ENCODE results near the gene DBNDD1.
"Not testable (repeated sequence)": the region's sequence is repeated elsewhere in the genome, so short reads cannot be mapped to it uniquely, and the experiment has no call there.

Gene DBNDD1, protein sequence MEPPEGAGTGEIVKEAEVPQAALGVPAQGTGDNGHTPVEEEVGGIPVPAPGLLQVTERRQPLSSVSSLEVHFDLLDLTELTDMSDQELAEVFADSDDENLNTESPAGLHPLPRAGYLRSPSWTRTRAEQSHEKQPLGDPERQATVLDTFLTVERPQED

DNA sequence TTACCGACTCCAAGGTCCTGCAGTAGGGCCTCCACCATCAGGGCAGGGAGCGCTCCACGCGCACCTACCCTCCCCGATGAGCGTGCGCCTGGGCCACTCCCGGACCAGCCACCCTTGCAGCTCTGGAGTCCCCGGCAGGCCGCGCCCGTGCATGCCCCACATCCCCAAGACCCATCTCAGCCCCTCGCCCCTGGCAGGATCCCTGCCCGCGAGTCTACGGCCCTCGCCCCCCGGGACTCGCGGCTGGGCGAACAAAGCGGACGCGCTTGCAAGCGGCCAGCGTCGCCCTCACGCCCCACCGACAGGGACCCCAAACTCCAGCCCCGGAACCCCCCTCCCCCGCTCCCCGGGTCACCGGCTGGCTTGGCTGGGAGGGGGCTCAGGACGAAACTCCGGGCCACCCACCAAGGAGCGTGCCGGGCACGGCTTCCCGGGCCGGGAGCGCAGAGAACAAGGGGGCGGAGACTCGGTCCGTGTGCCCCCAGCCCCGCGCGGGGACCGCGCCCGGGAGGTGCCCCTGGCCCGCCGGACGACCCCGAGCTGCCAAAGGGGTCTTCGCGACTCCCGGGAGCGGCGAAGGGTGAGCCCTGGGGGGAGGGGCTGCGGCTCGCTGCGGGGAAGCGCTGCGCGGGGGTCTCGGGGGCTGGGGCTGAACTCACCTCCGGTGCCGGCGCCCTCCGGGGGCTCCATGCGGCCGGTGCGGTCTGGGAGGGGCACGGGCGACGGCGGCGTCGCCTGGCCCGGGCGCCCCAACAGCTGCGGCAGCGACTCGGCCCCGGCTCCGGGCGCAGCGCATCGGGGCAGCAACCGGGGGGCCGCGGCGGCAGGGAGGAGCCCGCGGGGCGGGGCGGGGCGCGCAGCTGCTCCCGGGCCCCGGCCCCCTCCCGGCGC lies at the start of gene DBNDD1:
Gene DBNDD1 (minus strand): TSS at position 805 of the 891 bp plus-strand sequence. CDS start 115 bp downstream, at position 690.
- no peak for DNase-seq (ENCODE audit: low spot score)

GRCh38 chr16:90061437-90061836 lies 42.2 kb upstream of the DBNDD1 start:
- no peak for DNase-seq (ENCODE audit: low spot score)

GRCh38 chr16:90057738-90058173 lies 38.5 kb upstream of the DBNDD1 start:
- DNase-seq (ENCODE audit: low spot score), result no peak

DNA sequence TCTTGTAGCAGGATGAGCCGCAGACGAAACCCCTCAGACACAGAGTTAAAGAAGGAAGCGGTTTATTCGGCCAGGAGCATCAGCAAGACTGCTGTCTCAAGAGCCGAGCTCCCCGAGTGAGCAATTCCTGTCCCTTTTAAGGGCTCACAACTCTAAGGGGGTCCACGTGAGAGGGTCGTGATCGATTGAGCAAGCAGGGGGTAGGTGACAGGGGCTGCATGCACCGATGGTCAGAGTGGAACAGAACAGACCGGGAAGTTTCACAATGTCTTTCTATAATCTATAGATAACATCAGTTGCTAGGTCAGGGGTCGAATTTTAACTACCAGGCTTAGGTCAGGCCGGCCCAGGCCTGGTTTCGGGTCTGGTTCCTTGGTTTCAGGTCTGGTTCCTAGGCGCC lies 37.3 kb upstream of the DBNDD1 start:
- not testable (repeated sequence) for DNase-seq (ENCODE audit: low spot score)

DNA sequence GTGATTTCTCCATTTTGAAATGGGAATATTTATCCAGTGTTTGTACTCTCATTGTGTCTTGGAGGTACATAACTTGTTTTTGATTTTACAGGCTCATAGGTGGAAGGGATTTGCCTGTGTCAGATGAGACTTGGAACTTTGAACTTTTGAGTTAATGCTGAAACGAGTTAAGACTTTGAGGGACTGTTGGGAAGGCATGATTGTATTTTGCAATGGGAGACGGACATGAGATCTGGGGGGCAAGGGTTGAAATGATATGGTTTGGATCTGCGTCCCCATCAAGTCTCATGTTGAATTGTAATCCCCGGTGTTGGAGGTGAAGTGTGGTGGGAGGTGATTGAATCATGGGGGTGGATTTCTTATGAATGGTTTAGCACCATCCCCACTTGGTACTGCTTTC lies 36.1 kb upstream of the DBNDD1 start:
- no peak for DNase-seq (ENCODE audit: low spot score)

DNA sequence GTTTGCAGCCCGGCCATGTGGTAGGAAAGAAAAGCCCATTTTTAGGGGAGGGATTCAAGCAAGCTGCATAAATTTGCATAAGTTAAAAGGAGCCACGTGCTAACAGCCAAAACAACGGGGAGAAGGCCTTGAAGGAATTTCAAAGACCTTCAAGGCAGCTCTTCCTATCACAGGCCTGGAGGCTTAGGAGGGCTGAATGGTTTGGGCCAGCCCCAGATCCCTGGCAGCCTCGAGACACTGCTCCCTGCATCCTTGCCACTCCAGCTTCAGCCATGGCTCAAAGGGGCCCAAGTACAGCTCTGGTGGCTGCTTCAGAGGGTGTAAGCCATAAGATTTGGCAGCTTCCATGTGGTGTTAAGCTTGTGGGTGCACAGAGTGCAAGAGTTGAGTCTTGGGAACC lies 35.3 kb upstream of the DBNDD1 start:
- no peak for DNase-seq (ENCODE audit: low spot score)

- DNase-seq (ENCODE audit: low spot score), result no peak
Measured at GRCh38 chr16:90053902-90054500, 34.7 kb upstream of the DBNDD1 start.

- DNase-seq (ENCODE audit: low spot score), result no peak
Measured at GRCh38 chr16:90050969-90051368, 31.7 kb upstream of the DBNDD1 start.

DNA sequence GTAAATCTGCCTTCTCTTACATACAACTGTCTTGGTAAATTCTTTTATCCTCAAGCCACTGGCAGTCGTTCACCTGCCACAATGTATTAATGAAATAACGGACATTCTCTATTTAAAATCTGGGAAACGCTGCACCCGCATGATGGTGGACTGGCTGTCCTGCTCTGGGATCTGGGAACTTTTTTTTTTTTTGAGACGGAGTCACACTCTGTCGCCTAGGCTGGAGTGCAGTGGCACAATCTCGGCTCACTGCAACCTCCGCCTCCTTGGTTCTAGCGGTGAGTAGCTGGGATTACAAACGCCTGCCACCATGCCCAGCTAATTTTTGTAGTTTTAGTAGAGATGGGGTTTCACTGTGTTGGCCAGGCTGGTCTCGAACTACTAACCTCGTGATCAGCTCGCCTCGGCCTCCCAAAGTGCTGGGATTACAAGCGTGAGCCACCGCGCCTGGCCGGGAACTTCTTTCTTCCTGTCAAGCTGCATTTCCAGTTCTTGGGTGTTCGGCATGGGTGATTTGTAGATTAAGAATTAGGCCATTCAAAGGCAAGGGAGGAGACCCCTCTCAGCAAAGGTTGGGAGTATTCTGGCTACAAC lies 29.6 kb upstream of the DBNDD1 start:
- DNase-seq (ENCODE audit: low spot score), result no peak

DNA sequence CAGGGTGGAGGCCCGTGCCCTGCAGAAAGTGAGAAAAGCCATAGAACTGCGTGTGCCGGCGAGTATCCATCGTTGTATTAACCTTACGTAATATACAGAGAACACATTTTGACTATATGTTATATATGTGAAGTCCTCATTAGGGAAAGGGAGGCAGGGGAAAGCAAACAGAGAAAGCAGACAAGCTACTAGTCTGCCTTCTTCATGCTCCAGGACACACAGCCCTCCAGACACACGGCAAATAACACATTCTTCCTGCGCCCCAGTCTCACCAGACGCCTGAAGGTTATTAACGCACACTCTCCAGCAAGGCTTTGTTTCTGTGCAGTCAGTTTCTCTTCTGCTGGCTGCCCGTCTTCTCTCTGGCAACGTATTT lies 29.1 kb upstream of the DBNDD1 start:
- DNase-seq (ENCODE audit: low spot score), result no peak

GRCh38 chr16:90047714-90048346 lies 28.6 kb upstream of the DBNDD1 start:
- no peak for DNase-seq (ENCODE audit: low spot score)

DNA sequence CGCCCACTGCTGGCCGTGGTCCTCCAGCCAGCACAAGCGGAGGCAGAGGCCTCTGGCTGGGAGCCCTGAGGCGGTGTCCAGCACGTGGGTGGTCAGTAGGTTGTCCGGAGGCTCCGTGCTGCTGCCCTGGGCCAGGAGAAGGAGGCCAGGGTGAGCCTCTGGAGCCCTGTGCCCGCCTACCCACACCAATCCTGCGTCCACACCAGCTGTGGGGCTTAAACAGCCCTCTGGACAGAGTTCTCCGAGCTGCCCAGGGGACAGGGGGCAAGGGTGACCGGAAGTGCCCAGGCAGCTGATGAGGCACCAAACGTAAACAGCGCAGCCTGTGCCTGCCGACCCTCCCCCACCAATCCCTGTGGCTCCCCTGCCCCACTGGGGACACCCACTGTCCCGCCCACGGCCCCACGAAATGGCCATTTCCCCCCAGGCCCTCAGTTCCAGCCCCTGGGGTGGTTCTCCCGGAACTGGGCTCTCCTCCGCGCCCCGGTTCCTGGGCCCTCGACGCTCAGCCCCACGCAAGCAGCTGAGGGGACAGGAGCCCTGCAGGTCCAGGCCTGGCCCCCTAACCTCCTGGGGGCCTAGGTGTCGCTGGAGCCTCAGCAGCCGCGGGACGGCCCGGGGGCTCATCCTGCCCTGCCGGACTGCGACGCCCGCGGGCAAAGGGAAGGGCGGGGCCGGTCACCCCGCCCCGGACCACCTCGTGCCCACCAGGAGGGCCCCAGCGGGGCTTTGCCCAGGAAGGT lies 27.9 kb upstream of the DBNDD1 start:
- no peak for DNase-seq (ENCODE audit: low spot score)

- DNase-seq (ENCODE audit: low spot score), result no peak
Measured at GRCh38 chr16:90046122-90046970, 27.1 kb upstream of the DBNDD1 start.

- DNase-seq (ENCODE audit: low spot score), result no peak
Measured at GRCh38 chr16:90044111-90044551, 24.9 kb upstream of the DBNDD1 start.

- no peak for DNase-seq (ENCODE audit: low spot score)
Measured at GRCh38 chr16:90043526-90043925, 24.3 kb upstream of the DBNDD1 start.

GRCh38 chr16:90042946-90043514 lies 23.8 kb upstream of the DBNDD1 start:
- DNase-seq (ENCODE audit: low spot score), result no peak

DNA sequence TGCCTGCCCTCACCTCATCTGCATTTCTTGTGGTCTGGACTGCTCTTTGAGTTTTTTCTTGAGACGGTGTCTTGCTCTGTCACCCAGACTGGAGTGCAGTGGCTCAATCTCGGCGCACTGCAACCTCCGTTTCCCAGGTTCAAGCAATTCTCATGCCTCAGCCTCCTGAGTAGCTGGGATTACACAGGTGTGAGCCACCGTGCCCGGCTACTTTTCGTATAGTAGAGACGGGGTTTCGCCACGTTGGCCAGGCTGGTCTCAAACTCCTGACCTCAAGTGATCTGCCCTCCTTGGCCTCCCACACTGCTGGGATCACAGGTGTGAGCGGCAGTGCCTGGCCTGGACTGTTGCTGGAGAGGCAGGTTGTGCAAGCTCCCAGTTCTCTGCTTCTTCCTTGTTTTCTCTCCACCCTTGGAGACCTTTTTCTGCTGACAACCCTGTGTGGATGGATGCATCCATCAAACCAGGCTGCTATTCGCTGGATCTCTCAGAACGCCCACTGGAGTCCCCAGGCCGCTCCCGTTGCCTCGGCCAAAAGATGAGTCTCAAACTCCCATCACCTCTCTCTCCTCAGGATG lies 22.7 kb upstream of the DBNDD1 start:
- no peak for DNase-seq (ENCODE audit: low spot score)

GRCh38 chr16:90040152-90041023 lies 21.1 kb upstream of the DBNDD1 start:
- no peak for DNase-seq (ENCODE audit: low spot score)

- no peak for DNase-seq (ENCODE audit: low spot score)
Measured at GRCh38 chr16:90037276-90037675, 18.0 kb upstream of the DBNDD1 start.

All from CD4-positive, alpha-beta T cell treated with Interleukin-6 at 100 ng/mL for 8 hours (primary cell).